Cardiac septum (tissue), 1 donor: ENCODE measurements around the gene LYSMD1. TPM values are rescaled to one million over a fixed set of nuclear protein-coding genes. Genes with fewer than 3 reads are reported as not detected.

Experiments
- DNase-seq: peaks from one replicate; pipeline ENCODE4 v3.0.0-alpha.2; 2020; ENCODE audit warnings: low spot score
- intact Hi-C: fragments of 100-400 bp; cut with DNase I; formaldehyde crosslinking; loops from one replicate; pipeline ENCODE4 v1.14.0; 2022
- total RNA-seq: library from RNA; stranded (reverse); fragmentation: NEBNext Ultra II Directional; extraction: Animal tissue kit (Norgen Biotek cat#: 25700); gene quantifications from one replicate; pipeline ENCODE4 v1.2.1, GENCODE V29; 2021
- donor health status: DM: no; HTN: no; CAD: no.

LYSMD1 gene
- total RNA-seq, 1 donor from 2014 or later, result 12.5 TPM

- intact Hi-C loops, result no loop called here
- no peak for DNase-seq
These were observed 18.5 kb upstream of the LYSMD1 start for GRCh38 chr1:151184211-151184610.

GRCh38 chr1:151176514-151177045 lies 10.9 kb upstream of the LYSMD1 start:
- DNase-seq, result no peak
- intact Hi-C loops, result no loop called here

GRCh38 chr1:151175863-151176262 lies 10.2 kb upstream of the LYSMD1 start, which contains the start of gene TMOD4:
Gene TMOD4 (minus strand): TSS chr1:151175981. CDS start chr1:151174875, 1,106 bp downstream.
- intact Hi-C loops, result no loop called here
- DNase-seq, result peak; percentile 4

GRCh38 chr1:151175041-151175741 lies 9.5 kb upstream of the LYSMD1 start:
- DNase-seq, result no peak
- intact Hi-C loops, result no loop called here

- no peak for DNase-seq
- intact Hi-C loops, result no loop called here
These were observed 5.5 kb upstream of the LYSMD1 start for GRCh38 chr1:151171190-151171589.

- DNase-seq, result no peak
- intact Hi-C loops, result loop anchor here (5.0 kb wide), 1 partner anchor 160 kb away; the partner anchor contains the start of gene PI4KB
These were observed 1.4 kb upstream of the LYSMD1 start for GRCh38 chr1:151167116-151167515.

- intact Hi-C loops, result loop anchor here (5.0 kb wide), 1 partner anchor 161 kb away; the partner anchor contains the start of gene PI4KB
- no peak for DNase-seq
These were observed 829 bp upstream of the LYSMD1 start for GRCh38 chr1:151166505-151166956.

- intact Hi-C loops, result loop anchor here (5.0 kb wide), 1 partner anchor 162 kb away; the partner anchor contains the start of gene PI4KB
These were observed 393 bp downstream of the LYSMD1 start for GRCh38 chr1:151165281-151165737.

GRCh38 chr1:151164732-151165280 lies 896 bp downstream of the LYSMD1 start:
- DNase-seq, result no peak
- intact Hi-C loops, result loop anchor here (5.0 kb wide), 1 partner anchor 162 kb away; the partner anchor contains the start of gene PI4KB

More at GRCh38 chr1:151165281-151165737, 393 bp downstream of the LYSMD1 start:
- no peak for DNase-seq

- no peak for DNase-seq
- intact Hi-C loops, result no loop called here
These were observed 6.3 kb downstream of the LYSMD1 start for GRCh38 chr1:151159373-151159772.

- no peak for DNase-seq
- intact Hi-C loops, result no loop called here
These were observed 6.9 kb downstream of the LYSMD1 start for GRCh38 chr1:151158751-151159251.

- no peak for DNase-seq
- intact Hi-C loops, result no loop called here
These were observed 7.4 kb downstream of the LYSMD1 start for GRCh38 chr1:151158326-151158725.

- intact Hi-C loops, result loop anchor here (2.0 kb wide), 1 partner anchor 56 kb away; no protein-coding TSS in a partner anchor
- DNase-seq, result peak; percentile 87
These were observed 8.6 kb downstream of the LYSMD1 start for GRCh38 chr1:151157067-151157531.

GRCh38 chr1:151156515-151156819 lies 9.2 kb downstream of the LYSMD1 start, which contains the start of gene TNFAIP8L2:
Gene TNFAIP8L2 (plus strand): TSS chr1:151156649. CDS start chr1:151158698, 2,049 bp downstream.
- peak; percentile 89 for DNase-seq
- intact Hi-C loops, result loop anchor here (2.0 kb wide), 1 partner anchor 56 kb away; no protein-coding TSS in a partner anchor

- intact Hi-C loops, result loop anchor here (5.0 kb wide), 2 partner anchors 75 to 125 kb away; partner anchors contain the start of gene GABPB2
- DNase-seq, result no peak
These were observed 18.0 kb downstream of the LYSMD1 start for GRCh38 chr1:151147665-151148064.

- no peak for DNase-seq
- intact Hi-C loops, result loop anchor here (5.0 kb wide), 2 partner anchors 75 to 125 kb away; partner anchors contain the start of gene GABPB2
These were observed 18.6 kb downstream of the LYSMD1 start for GRCh38 chr1:151147132-151147503.

GRCh38 chr1:151146412-151147131 lies 19.1 kb downstream of the LYSMD1 start, which contains the start of gene SEMA6C:
Gene SEMA6C (minus strand): TSS chr1:151146631. CDS start chr1:151142621, 4,010 bp downstream.
- peak; percentile 100 for DNase-seq
- intact Hi-C loops, result loop anchor here (5.0 kb wide), 2 partner anchors 74 to 124 kb away; partner anchors contain the start of gene GABPB2

- intact Hi-C loops, result loop anchor here (5.0 kb wide), 2 partner anchors 74 to 124 kb away; partner anchors contain the start of gene GABPB2
- no peak for DNase-seq
These were observed 19.7 kb downstream of the LYSMD1 start for GRCh38 chr1:151146072-151146411.
